Measurements from ENCODE around the gene COL25A1.
A peak's percentile ranks its signal among the peaks of the same experiment; 100 is the strongest.

The COL25A1 gene

DNA sequence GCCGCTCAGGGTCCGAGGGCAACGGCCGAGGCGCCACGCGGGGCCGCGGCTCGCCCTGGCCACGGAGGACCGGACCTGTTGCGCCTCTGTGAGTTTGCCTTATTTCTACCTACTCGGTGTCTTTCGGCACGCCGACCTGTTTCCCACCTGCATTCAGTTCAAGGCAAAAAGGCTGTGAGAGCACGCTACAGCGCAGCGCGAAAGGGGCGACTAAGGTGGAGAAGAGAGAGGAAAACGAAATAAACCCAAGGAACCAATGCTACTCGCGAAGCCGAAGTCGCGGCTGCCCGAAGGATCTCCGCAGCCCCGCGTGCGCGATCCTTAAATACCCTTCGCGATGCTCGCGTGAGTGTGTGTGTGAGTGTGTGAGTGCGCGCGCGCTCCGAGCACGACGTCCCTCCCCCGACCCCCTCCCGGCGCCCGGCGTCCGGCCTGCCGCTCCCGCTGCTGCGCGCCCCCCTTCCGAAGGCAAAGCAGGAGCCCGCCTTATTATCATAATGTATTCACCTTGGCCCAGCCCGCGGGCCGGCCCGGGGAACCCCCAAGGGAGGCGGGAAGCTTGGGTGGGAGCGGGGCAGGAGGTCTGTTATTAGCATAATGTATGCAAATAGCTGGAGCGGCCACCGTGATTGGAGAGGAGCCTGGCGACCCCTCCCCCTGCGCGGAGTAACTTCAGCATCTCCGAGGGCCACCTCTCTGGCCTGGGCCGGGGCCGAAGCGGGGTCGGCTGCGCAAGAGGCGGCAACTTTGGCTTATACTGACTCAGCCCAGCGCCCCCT is at the start of gene COL25A1:
TSS of gene COL25A1 (minus strand) at position 298 of the 779 bp plus-strand sequence.
- peak; percentile 22 for DNase-seq

DNA sequence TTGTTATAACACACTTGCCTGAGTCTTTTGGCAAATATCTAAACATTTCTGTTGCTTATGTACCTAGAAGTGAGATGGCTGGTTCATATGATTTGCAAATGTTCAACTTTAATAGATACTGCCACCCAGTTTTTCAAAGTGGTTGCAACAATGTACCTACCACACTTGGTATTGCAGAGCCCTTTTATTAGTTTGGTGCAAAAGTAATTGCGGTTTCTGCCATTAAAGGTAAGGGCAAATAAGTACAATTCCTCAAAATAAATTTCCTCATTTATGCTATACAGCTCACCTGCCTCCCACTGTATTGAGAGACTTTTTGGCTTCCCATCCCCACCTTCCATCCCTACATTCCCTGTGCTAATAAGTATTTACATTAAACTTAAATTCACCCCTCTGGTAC is 47.7 kb upstream of the COL25A1 start:
- no peak for DNase-seq

DNA sequence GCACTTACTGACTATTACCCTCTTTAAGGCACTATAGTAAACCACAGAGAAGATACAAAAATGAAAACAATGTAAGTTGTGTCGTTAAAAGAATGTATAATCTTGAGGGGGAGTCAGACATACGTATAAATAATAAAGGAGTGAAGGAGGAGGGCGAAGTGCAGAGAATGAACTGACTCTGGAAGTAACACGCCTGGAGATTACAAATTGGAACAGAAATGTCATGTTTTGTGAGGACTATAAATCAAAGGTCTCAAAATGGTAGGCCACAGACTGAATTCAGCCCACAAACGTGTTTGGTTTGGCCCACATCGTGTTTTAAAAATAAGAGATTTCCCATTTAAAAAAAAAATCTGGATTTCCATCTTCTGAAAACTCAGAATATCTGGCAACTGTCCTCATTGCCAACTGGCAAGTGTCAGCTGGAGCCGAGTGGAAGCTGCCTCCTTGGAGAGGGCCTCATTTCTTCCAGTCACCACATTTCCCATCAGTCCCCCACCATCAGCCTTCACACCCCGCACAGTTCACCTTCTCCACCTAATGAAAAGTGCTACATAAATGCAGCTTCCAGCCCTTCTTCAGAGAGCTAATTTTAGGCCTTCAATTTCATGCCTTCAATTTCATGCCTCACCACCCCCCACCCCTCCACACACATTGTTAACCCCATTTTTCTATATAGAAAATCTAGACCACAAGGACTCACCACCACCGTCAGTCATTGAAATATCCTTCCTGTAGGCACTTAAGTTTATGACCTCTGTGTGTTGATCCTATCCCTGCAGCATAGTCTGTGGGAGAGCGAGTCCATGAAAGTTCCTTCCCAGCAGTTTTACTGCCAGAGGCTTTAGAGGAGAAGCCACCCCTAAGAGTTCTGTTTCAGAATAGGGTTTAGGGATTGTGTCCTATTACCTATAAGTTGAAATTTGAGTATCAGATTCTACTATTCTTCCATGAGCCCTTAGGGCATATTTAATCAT is 32.0 kb upstream of the COL25A1 start:
- no peak for DNase-seq

DNA sequence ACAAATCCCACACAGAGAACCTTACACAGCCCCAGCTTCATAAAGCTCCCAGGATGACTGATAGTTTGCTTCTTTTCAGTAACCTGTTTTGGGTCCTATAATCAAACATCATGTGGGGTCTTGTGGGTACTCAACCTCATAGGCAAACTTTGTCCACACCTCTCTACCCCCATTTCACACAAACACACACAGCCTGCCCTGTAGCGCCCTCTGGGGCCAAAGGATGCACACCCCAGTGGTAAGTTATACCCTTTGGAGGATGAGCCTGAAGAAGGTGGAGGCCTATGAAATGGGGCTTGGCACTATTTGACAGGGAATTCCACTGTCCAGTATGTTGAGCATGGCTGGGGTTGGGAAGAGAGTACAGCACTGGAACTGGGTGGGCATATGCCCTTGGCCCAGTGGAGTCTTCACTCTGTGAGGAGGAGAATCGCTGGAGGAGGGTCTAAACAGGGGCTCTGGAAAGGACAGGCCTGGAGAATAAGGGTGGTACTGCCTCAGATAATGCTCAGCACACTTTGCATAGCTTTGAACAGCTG is 30.5 kb upstream of the COL25A1 start:
- DNase-seq = no peak

DNA sequence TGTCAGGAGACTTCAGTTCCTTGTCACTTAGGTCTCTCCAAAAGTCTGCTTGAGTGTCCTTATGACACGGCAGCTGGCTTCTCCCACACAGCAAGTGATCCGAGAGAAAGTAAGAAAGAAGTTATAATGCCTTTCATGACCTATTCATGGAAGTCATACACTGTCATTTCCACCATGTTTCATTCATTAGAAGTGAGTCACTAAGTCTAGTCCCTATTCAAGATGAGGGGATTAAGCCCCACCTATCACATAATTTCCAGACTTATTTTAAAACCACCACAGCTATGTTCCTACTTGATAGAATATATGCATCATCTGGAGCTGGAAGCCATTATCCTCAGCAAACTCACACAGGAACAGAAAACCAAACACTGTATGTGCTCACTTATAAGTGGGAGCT is 25.2 kb upstream of the COL25A1 start:
- DNase-seq = no peak

DNA sequence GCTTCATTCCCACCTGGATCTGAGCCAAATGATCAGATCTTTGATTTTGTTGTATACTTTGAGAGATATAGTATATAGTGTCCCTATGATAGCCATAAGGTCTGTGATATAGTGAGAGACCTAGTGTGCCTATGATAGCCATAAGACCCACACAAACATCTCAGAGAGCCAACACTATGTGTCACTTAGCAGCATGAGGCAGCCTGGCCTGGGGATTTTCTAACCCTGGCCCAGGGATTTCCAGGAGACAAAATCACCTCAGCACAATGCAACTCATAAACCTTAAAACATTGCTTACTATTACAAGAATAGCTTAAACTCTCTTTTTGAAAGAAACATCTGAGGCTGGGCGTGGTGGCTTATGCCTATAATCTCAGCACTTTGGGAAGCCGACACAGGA is 23.2 kb upstream of the COL25A1 start:
- DNase-seq = no peak

DNA sequence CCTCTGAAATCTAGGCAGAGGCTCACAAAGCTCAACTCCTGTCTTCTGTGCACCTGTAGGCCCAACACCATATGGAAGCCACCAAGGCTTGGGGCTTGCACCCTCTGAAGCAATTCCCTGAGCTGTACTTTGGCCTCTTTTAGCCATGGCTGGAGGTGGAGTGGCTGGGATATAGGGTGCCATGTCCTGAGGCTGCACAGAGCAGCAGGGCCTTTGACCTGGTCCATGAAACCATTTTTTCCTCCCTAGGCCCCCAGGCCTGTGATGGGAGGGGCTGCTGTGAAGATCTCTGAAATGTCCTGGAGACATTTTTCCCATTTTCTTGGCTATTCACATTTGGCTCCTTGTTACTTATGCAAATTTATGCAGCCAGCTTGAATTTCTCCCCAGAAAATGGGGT is 20.9 kb upstream of the COL25A1 start:
- DNase-seq = no peak

DNA sequence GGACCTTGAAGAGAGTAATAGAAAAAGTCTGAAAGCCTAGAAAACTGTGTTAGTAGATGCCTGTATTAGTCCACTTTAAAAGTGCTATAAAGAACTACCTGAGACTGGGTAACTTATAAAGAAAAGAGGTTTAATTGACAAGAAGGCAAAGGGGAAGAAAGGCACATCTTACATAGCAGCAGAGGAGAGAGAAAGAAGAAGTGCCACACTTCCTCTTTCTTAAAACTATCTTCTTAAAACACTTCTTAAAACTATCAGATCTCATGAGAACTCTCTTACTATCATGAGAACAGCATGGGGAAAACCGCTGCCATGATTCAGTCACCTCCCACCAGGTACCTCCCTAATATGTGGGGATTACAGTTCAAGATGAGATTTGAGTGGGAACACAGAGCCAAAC is 18.8 kb upstream of the COL25A1 start:
- no peak for DNase-seq

DNA sequence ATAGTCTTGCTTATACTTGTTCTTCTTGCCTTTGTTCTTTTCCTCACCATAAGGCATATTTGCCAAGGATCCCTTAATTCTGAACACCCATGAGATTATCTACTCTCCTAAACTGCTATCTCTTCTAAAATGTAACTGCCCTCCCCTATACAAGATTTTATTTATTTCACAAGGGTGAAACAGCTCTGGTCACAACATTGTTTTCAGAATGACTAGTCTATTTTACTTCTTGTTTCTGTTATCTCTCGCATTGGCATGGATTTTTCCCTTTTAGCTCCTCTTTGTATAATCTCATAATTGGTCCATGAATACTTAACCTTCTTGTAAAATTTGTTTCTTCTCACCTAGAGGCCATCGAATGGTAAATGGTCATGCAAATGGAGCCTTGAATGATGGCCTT is 17.2 kb upstream of the COL25A1 start:
- no peak for DNase-seq

DNA sequence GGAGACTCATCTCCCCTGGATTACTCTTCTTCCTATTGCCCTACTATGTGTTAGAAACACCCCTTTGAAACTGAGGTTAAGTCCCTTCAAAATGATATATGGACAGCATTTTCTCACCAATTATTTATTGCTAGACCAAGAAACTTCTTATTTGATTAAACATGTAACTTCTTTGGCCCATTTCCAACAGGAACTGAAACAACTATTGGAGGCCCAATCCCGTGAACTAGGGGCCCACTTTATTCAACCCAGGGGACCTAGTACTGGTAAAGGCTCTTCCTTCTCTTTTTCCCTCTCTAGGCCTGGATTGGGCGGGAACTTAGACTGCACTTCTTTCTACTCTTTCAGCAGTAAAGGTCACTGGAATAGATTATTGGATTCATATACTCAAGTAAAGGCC is 16.7 kb upstream of the COL25A1 start:
- no peak for DNase-seq

DNA sequence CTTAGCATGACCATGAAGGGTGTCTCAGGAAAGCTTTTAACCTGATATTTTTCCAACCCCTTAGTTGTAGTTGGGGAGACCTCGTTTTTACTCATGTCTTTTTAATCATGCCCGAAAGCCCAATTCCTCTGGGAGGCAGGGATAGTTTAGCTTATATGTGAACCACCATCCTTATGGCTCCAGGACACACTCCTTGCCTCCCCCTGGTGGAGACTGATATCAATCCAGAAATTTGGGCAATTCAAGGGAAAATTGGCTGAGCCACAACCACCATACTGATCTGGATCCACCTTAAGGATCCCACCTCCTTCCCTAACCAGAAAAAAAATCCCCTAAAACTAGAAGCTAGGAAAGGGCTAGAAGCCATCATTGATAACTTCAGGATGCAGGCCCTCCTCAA is 13.4 kb upstream of the COL25A1 start:
- no peak for DNase-seq

DNA sequence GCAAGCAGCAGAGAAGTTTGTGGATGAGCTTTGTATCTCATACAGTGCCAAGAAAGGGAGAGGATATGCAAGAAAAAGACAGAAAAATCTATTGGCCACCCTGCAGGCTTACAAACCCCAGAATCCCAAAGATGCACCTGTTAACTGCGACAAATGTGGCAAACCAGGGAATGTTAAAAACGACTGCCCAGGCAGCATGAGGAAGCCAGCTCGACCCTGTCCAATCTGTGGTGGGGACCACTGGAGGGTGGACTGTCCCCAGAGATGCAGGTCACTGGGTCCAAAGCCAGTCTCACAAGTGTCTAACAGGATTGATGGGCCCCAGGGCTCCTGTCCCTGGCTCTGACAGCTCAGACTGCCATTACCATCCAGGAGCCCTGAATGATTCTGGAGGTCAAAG is 12.9 kb upstream of the COL25A1 start:
- no peak for DNase-seq

DNA sequence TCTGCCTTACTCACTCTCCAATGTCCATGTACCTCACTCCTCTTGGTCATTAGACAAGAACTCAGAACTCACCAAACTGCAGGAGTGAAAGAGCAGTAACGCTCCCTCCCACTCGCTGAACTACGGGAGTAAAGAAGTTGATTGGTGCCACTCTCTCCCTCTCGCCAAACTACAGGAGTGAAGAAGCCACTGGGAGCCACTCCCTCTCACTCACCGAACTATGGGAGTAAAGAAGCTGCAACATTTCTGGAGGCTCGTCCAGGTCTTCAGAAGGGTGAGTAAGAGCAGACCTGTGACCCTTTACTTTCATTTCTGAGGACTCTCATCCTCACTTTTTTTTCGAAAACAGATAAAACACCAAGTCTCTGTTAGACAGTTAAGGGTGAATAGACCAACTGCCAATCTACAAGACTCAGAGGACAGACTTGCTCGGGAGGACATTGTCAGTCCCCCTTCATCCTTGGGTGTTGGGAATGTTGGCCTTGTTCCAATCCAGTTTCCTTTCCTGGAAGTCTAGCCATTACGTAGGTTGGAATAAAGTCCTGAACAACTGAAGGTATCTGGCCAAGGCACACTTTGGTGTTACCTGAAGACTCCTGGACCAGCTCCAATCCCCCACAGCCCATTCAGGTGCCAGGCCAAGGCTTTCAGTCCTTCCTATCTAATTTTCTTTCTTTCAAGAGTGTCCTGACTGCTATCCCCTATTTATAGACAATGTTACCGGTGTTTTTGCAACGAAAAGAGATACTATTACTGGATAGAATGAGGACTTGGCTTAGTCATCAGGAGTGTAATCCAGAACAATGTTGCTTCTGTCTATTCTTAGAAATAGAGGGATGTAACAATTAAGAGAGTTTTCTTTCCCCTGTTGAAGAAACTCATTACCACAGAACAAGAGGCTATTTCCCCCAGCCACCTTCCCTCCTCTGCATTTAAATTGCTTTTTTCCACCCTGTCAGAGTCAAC is 11.0 kb upstream of the COL25A1 start:
- DNase-seq = no peak

DNA sequence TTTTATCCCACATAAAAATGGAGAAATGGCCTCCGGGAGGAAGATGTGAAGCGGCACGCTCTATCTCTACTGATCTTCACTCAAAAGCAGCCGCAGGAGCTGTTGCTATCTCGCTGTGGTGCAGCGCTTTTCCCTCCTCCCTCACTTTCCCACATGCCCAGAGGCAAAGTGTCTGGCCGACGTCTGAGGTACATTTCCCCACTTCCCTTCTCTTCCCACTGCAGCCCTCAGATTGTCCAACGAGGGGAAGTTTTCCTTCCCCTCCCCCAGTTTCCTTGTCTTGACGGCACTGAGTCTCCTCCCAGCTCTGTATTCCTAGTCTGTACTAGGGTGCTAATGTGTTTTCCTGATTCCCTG is 660 bp upstream of the COL25A1 start:
- no peak for DNase-seq

DNA sequence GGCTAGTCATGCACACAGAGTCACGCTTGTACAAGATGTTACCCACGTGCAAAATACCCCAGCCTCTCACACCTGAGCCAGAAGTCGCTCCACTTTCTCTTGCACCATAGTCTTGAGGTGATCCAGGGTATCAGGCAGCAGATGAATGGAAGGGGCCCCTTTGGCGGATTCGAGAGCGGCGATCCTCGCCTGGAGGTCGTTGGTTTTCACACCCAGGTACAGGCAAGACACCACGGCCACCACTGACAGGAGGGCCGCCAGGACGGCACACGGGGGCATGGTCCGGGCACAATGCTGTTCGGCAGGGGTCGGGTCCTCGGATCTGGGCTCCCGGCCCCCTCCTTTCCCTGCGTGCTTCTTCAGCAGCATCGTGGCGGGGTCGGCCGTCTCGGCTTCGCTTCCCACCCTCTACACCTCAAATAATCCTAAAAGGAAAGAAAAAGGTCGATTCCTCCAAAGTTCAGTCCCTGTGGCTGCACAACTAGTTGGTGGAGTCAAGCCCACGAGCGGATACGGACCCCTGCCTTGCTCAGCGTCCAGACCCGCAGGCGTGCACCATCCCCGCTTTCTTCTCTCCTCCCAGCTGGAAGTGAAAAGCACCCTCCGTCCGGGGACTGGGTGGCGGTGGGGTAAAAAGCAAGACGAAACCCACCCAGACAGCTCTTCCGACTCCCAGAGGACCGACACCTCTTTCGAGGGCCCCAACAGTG is 652 bp downstream of the COL25A1 start:
- no peak for DNase-seq

DNA sequence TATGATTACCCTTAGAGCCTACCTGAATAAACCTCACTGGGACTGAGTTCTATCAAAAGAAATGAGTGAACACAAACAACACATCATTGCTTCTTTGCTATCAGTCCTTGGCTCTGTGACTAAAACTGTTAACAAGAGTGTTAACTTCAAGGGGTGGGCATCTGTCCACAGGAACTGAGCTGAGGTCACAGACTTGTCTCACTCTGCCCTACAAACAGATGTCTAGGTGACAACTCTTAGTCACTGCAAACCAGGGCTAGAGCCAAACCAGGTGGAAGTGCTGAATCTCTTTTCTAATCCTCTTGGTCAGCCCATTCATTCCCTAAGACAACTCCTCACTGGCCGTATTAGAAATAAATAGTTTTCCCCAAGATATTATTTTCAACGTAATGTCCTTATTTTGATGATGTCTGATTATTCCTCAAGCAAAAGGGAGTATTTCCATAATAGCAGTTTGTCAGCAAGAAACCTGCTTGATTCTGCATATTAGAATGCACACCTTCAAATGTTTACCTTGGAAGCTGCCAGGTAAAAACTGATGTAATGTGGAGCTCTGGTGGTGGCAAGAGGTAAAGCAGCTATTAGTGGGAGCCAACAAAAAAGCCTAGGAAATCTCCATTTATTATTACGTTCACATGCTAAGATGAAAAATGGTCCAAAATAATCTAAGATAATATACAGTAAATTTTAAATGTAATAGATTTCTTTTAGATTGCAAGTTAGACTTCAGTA is 4.0 kb downstream of the COL25A1 start:
- no peak for DNase-seq

DNA sequence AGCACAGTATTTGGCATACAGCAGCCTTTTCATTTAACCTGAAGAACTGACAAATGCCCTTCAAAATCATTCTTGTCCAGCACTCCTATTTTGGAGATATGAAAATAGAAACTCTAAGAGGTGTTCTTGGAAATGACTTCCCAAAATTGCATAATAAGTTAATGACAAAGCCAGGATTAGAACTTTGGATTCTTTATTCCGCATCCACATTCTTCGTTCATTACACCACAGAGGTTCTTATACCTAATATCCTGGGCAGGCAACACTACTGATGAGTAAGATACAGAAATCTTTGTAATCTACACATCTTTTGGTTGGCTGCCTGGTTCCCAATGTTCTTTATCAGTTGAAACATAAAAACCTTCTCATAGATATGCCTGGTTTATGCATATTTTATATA is 5.9 kb downstream of the COL25A1 start:
- no peak for DNase-seq

DNA sequence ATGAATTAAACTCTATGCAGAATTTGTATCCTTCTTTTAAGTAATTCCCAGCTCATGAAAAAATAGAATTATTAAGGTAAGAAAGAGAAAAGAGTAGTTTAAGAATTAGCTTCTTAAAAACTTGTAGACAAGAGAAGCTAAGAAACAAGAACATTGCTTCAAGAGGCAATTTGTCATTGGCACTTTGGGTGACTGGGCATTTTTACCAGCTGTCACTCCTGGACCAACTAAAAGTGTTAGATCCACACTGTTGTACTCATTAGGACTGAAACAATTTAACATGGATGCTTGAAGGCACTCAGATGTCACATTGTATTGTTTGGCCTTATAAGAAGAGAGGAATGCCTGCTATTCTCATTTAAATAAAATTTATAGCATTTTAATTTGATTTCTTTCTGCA is 7.4 kb downstream of the COL25A1 start:
- no peak for DNase-seq

DNA sequence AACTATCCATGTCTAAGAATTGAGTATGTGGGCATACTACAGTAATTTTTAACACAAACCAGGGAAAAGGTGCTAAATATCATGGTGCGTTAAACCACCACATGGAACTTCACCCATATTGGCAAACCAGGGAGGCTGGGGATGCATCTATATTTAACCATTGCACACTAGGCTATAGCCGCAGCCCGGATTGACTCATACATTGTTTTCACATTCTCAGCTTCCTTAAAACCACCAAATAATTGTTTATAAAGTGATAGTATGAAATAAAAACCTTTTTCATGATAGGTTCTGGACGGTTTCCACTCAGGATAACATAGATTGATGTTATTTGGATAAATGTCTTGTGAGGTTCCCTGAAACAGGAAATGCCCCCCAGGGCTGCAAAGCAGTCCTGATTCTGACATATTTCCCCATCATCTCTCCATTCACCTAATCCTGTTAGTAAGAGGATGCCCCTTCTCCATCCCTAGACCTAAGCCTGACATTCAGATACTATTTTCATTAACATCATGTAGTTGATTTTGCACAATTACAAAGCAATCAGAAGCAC is 7.9 kb downstream of the COL25A1 start:
- DNase-seq = no peak

DNA sequence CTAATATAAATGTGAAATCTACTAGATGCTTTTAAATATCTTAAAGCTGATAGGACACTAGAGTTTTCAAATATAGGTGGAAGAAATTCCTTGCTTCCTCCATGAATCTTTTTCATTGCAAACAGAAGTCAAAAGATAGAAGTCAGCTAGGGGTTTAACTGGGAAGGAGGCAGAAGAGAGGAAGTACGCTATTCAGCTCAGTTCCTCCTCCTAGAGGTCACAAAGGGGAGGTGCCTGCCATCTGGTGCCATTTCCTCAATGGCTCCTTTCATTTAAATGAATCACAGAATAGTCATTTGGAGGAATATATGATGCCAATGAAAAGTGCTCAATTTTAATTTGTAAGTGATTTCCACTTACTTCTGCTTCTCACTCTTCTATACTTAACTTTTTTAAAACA is 8.5 kb downstream of the COL25A1 start:
- no peak for DNase-seq

DNA sequence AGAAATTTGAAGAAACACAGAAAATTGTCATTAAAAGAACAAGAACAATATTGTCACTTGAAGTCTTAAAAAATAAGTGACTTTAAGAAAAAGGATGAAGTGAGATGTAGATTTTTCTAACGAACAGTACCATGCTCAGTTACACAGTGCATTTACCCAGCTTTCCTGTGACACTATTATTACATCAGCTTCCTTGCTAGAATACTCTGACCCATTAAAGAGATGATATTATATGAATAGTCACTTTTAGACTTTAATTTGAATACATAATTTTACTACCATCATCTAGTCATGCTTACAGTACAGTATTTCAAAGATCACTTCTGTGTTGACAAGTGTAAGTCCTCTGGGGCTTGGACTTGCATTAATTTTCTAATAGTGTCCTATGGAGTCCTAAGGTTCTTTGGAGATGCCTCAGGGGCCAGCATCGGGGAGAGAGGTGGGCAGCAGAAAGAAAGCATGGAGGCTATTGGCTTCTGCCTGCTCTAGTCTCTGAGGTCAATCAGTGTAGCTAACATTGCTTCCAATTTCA is 10.7 kb downstream of the COL25A1 start:
- DNase-seq = no peak

Data from activated gamma-delta T cell treated with Interleukin-2 at 50 U/mL for 16 hours (primary cell).